KMS-11 (cell line): Measurements from ENCODE around the gene LRRC17.

Source experiments
- H2AFZ ChIP-seq: fragments of 200-600 bp; sonication (generic); 2 replicates; pipeline ENCODE4 v1.6.1; 2016; ENCODE audit warnings: antibody characterized with exemption, mixed run types, low read depth
- H3K27ac ChIP-seq: fragments of 200-600 bp; sonication (generic); 2 replicates; pipeline ENCODE4 v1.6.1; 2016; ENCODE audit warnings: mild to moderate bottlenecking, mixed run types
- H3K27me3 ChIP-seq: fragments of 200-600 bp; sonication (generic); 2 replicates; pipeline ENCODE4 v1.6.1; 2017; ENCODE audit warnings: mild to moderate bottlenecking, low read depth, mixed run types, moderate library complexity; ENCODE audit not compliant: insufficient read depth
- H3K36me3 ChIP-seq: fragments of 200-600 bp; sonication (generic); 2 replicates; pipeline ENCODE4 v1.6.1; 2017; ENCODE audit warnings: mild to moderate bottlenecking, mixed run types; ENCODE audit not compliant: insufficient read depth
- H3K4me1 ChIP-seq: fragments of 200-600 bp; sonication (generic); 2 replicates; pipeline ENCODE4 v1.6.1; 2016; ENCODE audit warnings: mild to moderate bottlenecking, low read depth, mixed run types; ENCODE audit not compliant: poor library complexity, severe bottlenecking
- H3K4me2 ChIP-seq: fragments of 200-600 bp; sonication (generic); 2 replicates; pipeline ENCODE4 v1.7.0; 2016; ENCODE audit warnings: mild to moderate bottlenecking, mixed run types
- H3K4me3 ChIP-seq: fragments of 200-600 bp; sonication (generic); IDR thresholded peaks from 2 replicates; pipeline ENCODE4 v1.6.1; 2017; ENCODE audit warnings: low read depth, low read length, mixed read lengths; ENCODE audit not compliant: insufficient read depth
- H3K79me2 ChIP-seq: fragments of 200-600 bp; sonication (generic); 2 replicates; pipeline ENCODE4 v1.6.1; 2016; ENCODE audit warnings: low read depth, mixed run types; ENCODE audit not compliant: insufficient read depth
- H3K9ac ChIP-seq: fragments of 200-600 bp; sonication (generic); 2 replicates; pipeline ENCODE4 v1.6.1; 2016; ENCODE audit warnings: mild to moderate bottlenecking, mixed run types
- H4K20me1 ChIP-seq: fragments of 200-600 bp; sonication (generic); 2 replicates; pipeline ENCODE4 v1.6.1; 2016; ENCODE audit warnings: mild to moderate bottlenecking, mixed run types; ENCODE audit not compliant: insufficient read depth
- CTCF ChIP-seq: fragments of 200-600 bp; sonication (generic); conservative IDR thresholded peaks from 2 replicates; pipeline ENCODE4 v1.6.1; 2017; ENCODE audit warnings: low read depth, mild to moderate bottlenecking, antibody characterized with exemption, low read length, moderate library complexity, mixed read lengths

Gene LRRC17

GRCh38 chr7:102991540-102992214 lies 78.9 kb downstream of the LRRC17 start:
- H3K27me3 ChIP-seq, result no peaks in the 10 kb centered on the region
- no peak overlapping the region for H3K27ac ChIP-seq
- no peak overlapping the region for H3K9ac ChIP-seq

GRCh38 chr7:102992509-102992937 lies 79.7 kb downstream of the LRRC17 start:
- H3K4me1 ChIP-seq, result no peaks in the 10 kb centered on the region
- no peaks in the 10 kb centered on the region for H4K20me1 ChIP-seq
- no peaks in the 10 kb centered on the region for H3K36me3 ChIP-seq
- no peak overlapping the region for H3K9ac ChIP-seq
- H3K27me3 ChIP-seq, result no peaks in the 10 kb centered on the region
- TF ChIP-seq CTCF, result no peak
- no peak overlapping the region for H3K4me3 ChIP-seq
- no peaks in the 10 kb centered on the region for H3K79me2 ChIP-seq
- no peak overlapping the region for H3K4me2 ChIP-seq
- H3K27ac ChIP-seq, result no peak overlapping the region
- no peak overlapping the region for H2AFZ ChIP-seq

More at GRCh38 chr7:102991540-102992214, 78.9 kb downstream of the LRRC17 start:
- no peaks in the 10 kb centered on the region for H3K4me1 ChIP-seq
- TF ChIP-seq CTCF, result no peak
- no peaks in the 10 kb centered on the region for H4K20me1 ChIP-seq
- H3K4me2 ChIP-seq, result no peak overlapping the region
- no peak overlapping the region for H2AFZ ChIP-seq
- H3K36me3 ChIP-seq, result no peaks in the 10 kb centered on the region
- no peaks in the 10 kb centered on the region for H3K79me2 ChIP-seq
- H3K4me3 ChIP-seq, result no peak overlapping the region

- no peaks in the 10 kb centered on the region for H3K36me3 ChIP-seq
- no peaks in the 10 kb centered on the region for H3K79me2 ChIP-seq
- no peak overlapping the region for H3K4me2 ChIP-seq
- no peak overlapping the region for H3K27ac ChIP-seq
- no peak overlapping the region for H3K4me3 ChIP-seq
- H2AFZ ChIP-seq, result no peak overlapping the region
- H3K9ac ChIP-seq, result no peak overlapping the region
- no peak for TF ChIP-seq CTCF
- H3K27me3 ChIP-seq, result no peaks in the 10 kb centered on the region
- H4K20me1 ChIP-seq, result no peaks in the 10 kb centered on the region
- H3K4me1 ChIP-seq, result no peaks in the 10 kb centered on the region
Observed at GRCh38 chr7:102992938-102993717, 80.3 kb downstream of the LRRC17 start.

GRCh38 chr7:102993718-102994029 lies 80.9 kb downstream of the LRRC17 start:
- H3K27ac ChIP-seq, result no peak overlapping the region
- H3K79me2 ChIP-seq, result no peaks in the 10 kb centered on the region
- H3K27me3 ChIP-seq, result no peaks in the 10 kb centered on the region
- TF ChIP-seq CTCF, result no peak
- H3K4me2 ChIP-seq, result no peak overlapping the region
- no peak overlapping the region for H3K9ac ChIP-seq
- H4K20me1 ChIP-seq, result no peaks in the 10 kb centered on the region
- H3K4me1 ChIP-seq, result no peaks in the 10 kb centered on the region
- no peak overlapping the region for H3K4me3 ChIP-seq
- H2AFZ ChIP-seq, result no peak overlapping the region
- H3K36me3 ChIP-seq, result no peaks in the 10 kb centered on the region
